Fibroblast of peridontal ligament (primary cell): ENCODE measurements around the gene STIP1.

Experiments used
- DNase-seq: peaks from one replicate; pipeline ENCODE4 v3.0.0-alpha.2; 2010; ENCODE audit errors: extremely low read depth

The STIP1 gene

DNA sequence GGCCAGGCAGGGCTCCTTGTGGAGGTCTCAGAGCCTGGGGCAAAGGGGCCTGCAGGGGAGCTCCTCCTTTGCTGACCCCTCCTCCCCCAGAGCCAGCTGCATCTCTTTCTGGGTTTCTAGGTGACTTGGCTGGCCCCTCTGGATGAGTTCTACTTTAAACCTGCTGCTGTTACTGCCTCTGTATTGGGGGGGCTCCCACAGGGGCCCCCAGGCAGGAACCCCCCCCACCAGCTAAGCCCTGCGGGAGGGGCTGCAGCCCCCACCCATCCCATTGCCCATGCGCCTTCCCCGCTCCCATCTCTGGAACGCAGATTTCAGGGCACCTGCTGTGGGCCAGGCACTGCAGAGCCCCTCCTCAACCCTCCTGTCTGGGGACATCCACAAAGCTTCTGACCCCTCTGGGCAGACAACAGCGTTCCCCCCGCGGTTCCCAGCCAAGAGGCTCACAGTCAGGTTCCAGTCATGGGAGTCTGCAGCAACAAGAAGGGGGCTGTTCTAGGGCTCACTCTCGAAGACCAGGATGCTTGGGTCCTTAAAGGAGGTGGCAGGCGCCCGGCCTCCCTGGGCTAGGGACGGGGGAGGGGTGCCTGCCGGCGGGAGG lies 64.5 kb downstream of the STIP1 start:
- no peak for DNase-seq

DNA sequence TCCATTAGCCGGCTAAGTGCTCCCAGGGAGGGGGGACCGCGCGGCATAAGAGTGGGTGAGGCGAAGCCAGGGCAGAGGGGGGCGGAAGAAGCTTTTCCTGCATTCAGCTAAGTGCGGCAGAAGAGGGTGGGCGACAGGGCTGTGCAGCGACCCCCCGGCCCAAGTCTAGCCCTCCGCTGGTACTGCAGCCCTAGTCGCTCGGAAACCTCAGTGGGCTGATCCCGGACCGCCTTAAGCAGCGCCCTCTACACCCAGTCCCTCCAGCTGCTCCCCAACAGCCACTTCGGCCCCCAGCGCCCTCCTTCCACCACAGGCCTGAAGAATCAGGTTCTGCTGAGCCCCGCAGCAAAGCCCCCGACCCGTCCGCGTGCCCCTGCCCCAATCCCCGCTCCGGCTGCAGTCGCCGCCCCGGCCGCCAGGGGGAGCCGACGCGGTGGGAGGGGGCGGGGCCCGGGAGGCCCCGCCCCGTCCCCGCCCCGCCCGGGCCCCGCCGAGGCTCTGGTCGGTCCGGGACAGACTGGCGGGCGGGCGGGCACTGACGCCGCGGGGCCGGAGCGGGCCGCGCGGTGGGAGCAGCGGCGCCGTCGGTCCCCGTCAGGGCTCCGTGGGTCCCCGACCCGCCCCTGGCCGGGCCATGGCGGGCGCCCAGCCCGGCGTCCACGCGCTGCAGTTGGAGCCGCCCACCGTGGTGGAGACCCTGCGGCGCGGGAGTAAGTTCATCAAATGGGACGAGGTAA lies 65.2 kb downstream of the STIP1 start, which contains the start of gene PLCB3:
PLCB3 (plus strand) TSS at position 515 of the 737 bp plus-strand sequence; CDS start at position 635, 120 bp downstream.
- DNase-seq: no peak

DNA sequence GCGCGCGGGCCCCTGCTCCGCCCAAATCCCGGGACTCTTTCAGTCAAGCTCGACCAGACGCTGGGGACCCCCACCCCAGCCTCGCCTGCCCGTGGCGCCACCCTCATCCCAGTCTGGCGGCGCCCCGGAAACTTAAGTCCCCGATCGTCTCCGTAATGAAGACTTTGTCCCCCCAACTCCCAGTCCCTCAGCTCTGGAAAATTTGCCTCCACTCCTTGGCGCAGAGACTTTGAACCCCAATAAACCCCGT lies 65.7 kb downstream of the STIP1 start:
- DNase-seq: no peak

DNA sequence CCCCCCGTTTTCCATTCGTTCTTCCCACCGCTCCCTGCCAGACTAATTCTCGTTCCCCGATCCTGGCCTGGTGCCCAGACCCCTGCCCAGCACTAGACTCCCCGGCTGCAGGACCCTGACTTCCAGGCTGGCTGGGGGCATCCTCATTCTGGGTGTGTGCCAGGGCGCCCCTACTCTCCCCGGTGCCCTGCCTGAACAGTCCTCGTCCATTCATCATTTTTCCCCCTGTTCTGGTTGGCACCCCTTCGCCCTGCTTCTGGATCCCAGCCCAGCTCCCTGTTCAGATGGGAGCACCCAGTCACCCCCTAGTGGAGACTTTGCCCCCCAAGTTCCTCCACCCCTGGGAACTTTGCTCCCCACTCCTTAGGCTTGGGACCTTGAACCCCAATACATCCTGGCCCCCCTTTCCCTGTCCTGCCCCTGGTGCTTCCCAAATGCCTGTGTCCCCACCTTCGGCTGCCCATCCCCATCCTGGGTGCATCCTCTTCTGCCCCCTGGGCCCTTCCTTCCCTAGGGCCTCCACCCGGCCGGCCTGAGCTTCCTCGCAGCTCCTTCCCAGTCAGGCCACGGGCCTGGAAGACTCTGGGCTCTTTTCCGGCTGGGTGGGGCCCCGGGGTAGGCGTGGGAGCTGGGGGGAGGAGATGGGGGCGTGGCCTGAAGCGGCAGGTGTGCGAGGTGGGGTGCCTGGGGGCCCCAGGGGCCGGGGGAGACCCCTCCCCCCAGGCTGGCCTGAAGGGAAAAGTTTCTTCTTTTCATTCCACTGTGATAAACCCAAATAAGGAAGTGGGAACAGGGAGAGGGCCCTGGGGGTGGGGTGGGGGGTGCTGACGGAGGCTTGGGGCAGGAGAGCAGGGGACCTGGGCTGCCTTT lies 66.3 kb downstream of the STIP1 start:
- DNase-seq: no peak

DNA sequence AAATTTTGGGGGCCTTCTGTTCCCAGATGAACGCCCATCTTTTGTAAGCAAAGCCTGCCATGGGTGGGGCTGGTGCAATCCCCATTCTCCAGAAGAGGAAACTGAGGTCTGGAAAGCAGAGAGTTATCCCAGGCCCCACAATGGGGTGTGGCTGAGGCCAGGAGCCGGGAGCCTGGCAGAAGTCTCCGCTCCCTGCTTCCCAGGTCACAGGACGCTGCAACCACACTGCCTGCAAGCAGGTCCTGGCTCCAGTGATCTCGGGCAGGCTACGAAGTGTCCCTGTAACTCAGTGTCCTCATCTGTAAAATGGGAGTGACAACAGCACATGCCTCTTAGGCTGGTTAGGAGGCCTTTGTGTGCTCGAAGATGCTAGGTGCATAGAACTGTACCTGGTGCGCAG lies 67.1 kb downstream of the STIP1 start:
- no peak for DNase-seq

DNA sequence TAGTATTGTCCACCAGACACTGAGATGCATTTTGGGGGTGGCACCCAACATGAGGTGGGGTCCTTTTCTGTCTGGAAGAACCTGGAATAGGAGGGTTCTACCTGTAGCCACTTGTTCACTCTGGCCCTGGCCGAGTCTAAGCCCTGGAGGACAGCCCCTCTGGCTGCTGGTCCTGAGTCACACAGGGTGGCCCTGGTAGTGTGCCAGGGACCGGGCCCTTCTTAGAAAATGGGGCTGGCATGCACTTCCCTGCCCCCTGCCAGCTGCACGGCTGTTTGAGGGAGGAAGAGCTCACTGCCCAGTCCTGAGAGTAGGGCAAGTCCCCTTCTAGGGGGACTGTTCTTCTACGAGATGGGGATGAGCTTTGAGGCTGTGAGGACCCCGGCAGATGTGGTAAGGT lies 67.5 kb downstream of the STIP1 start:
- DNase-seq: no peak
